Testis (tissue), 2 donors: Measurements from ENCODE around the gene PRAMEF4.
"Not testable (repeated sequence)": the region's sequence is repeated elsewhere in the genome, so short reads cannot be mapped to it uniquely, and the experiment has no call there.

ENCODE experiments used
- CTCF ChIP-seq, 3 experiments: fragments of 450-650 bp in 2 of 3; fragments of 200-600 bp in 1 of 3; sonication (generic) in 1 of 3; IDR thresholded peaks; one replicate each; pipeline ENCODE4 v1.5.1; 2016 to 2019; ENCODE audit warnings: antibody characterized with exemption in 3 of 3, mild to moderate bottlenecking in 2 of 3, moderate library complexity in 1 of 3
- POLR2A ChIP-seq: fragments of 450-650 bp; IDR thresholded peaks from one replicate; pipeline ENCODE4 v1.6.1; 2017; ENCODE audit warnings: antibody characterized with exemption, mild to moderate bottlenecking, moderate library complexity

GRCh38 chr1:12916310-12916709, 30.3 kb upstream of the PRAMEF4 start, which contains the start of gene PRAMEF7:
- TF ChIP-seq CTCF (IDR thresholded peaks at IDR 0.05); POLR2A: not testable (repeated sequence)
